ENCODE measurements around the gene TUT7. TPM values are rescaled to one million over a fixed set of nuclear protein-coding genes. Genes with fewer than 3 reads are reported as not detected.

Gene TUT7
- total RNA-seq, 1 experiment from 2014 or later = 12.5 TPM

GRCh38 chr9:86288499-86289198 is 65.6 kb downstream of the TUT7 start:
- DNase-seq (ENCODE audit: low read depth, low spot score) (no peak), ATAC-seq (no peak)
- in situ Hi-C loops (cut with HindIII; ENCODE audit: low pct_unique_long_range_greater_than_20kb, low sequenced_read_pairs) = no loop called here
- no peaks in the 10 kb centered on the region for H3K9me3 ChIP-seq (ENCODE audit: control insufficient read depth, insufficient read depth, low read depth, low read length)
- no peaks in the 10 kb centered on the region; the same call in 1 of the 2 replicates for H3K36me3 ChIP-seq (ENCODE audit: control insufficient read depth, insufficient read depth, low read length)
- intact Hi-C loops (cut with micrococcal nuclease; ENCODE audit: unreplicated experiment) = no loop called here
- H3K4me3 ChIP-seq (ENCODE audit: low read depth in 2 of 2, low read length in 2 of 2) = no peak overlapping the region
- H3K27ac ChIP-seq (ENCODE audit: low read length) = no peak overlapping the region
- CTCF ChIA-PET = no interaction called here
- BruUV-seq (replicated peaks) = no TSS peak
- TF ChIP-seq CTCF (IDR thresholded peaks at IDR 0.05) = no peak
- no peak for TF ChIP-seq POLR2AphosphoS5 (IDR thresholded peaks at IDR 0.05; ENCODE audit: low read depth, low read length)
- no peak for TF ChIP-seq TCF7L2 (IDR thresholded peaks at IDR 0.05; ENCODE audit: low read depth, low read length)
- no peak for TF ChIP-seq REST (IDR thresholded peaks at IDR 0.05; ENCODE audit: insufficient read depth in 1 of 2, low read depth in 2 of 2, low read length in 1 of 2)
- TF ChIP-seq SIN3A (IDR thresholded peaks at IDR 0.05; ENCODE audit: borderline replicate concordance, insufficient read depth, low read depth, low read length) = no peak
- H3K4me1 ChIP-seq (ENCODE audit: control insufficient read depth, insufficient read depth, low read length) = no peaks in the 10 kb centered on the region
- POLR2A ChIA-PET = no interaction called here
- H3K27me3 ChIP-seq (ENCODE audit: control insufficient read depth, insufficient read depth, low read length) = no peaks in the 10 kb centered on the region

- H3K27ac ChIP-seq (ENCODE audit: low read length) = no peak overlapping the region
- no peak for TF ChIP-seq POLR2AphosphoS5 (IDR thresholded peaks at IDR 0.05; ENCODE audit: low read depth, low read length)
- peak; percentile 51 for TF ChIP-seq CTCF (IDR thresholded peaks at IDR 0.05)
- no peak for TF ChIP-seq TCF7L2 (IDR thresholded peaks at IDR 0.05; ENCODE audit: low read depth, low read length)
- TF ChIP-seq REST (IDR thresholded peaks at IDR 0.05; ENCODE audit: insufficient read depth in 1 of 2, low read depth in 2 of 2, low read length in 1 of 2) = no peak
- TF ChIP-seq SIN3A (IDR thresholded peaks at IDR 0.05; ENCODE audit: borderline replicate concordance, insufficient read depth, low read depth, low read length) = no peak
- CTCF ChIA-PET = no interaction called here
- no peak overlapping the region for H3K4me3 ChIP-seq (ENCODE audit: low read depth in 2 of 2, low read length in 2 of 2)
- H3K36me3 ChIP-seq (ENCODE audit: control insufficient read depth, insufficient read depth, low read length) = no peaks in the 10 kb centered on the region; the same call in 1 of the 2 replicates
- ATAC-seq (no peak), DNase-seq (ENCODE audit: low read depth, low spot score) (no peak)
- no peaks in the 10 kb centered on the region for H3K9me3 ChIP-seq (ENCODE audit: control insufficient read depth, insufficient read depth, low read depth, low read length)
- intact Hi-C loops (cut with micrococcal nuclease; ENCODE audit: unreplicated experiment) (no loop called here), in situ Hi-C loops (cut with HindIII; ENCODE audit: low pct_unique_long_range_greater_than_20kb, low sequenced_read_pairs) (no loop called here)
- no TSS peak for BruUV-seq (replicated peaks)
- no peaks in the 10 kb centered on the region for H3K4me1 ChIP-seq (ENCODE audit: control insufficient read depth, insufficient read depth, low read length)
- H3K27me3 ChIP-seq (ENCODE audit: control insufficient read depth, insufficient read depth, low read length) = no peaks in the 10 kb centered on the region
- POLR2A ChIA-PET = no interaction called here
These were observed 67.2 kb downstream of the TUT7 start for GRCh38 chr9:86287013-86287412.
